GM12891 (cell line): ENCODE measurements around the gene MMP8.

Experiments
- PAX5 ChIP-seq: IDR thresholded peaks from 2 replicates; pipeline ENCODE4 v1.6.1; 2011; ENCODE audit warnings: low read length, moderate library complexity, mild to moderate bottlenecking; ENCODE audit not compliant: insufficient read depth, severe bottlenecking
- POLR2A ChIP-seq: IDR thresholded peaks from 2 replicates; pipeline ENCODE4 v1.6.1; 2011; ENCODE audit warnings: low read depth, low read length, control low read depth
- POLR2AphosphoS5 ChIP-seq: IDR thresholded peaks from 2 replicates; pipeline ENCODE4 v1.6.1; 2011; ENCODE audit warnings: low read depth, low read length, control low read depth
- POU2F2 ChIP-seq: IDR thresholded peaks from 2 replicates; pipeline ENCODE4 v1.6.1; 2011; ENCODE audit warnings: low read depth, mild to moderate bottlenecking, control low read depth, low read length, moderate library complexity
- SPI1 ChIP-seq: IDR thresholded peaks from 2 replicates; pipeline ENCODE4 v1.6.1; 2011; ENCODE audit warnings: low read depth, low read length, control low read depth
- TAF1 ChIP-seq: IDR thresholded peaks from 2 replicates; pipeline ENCODE4 v1.6.1; 2011; ENCODE audit warnings: low read depth, low read length, control low read depth

- TF ChIP-seq POLR2AphosphoS5: no peak
- no peak for TF ChIP-seq POLR2A
- no peak for TF ChIP-seq SPI1
- TF ChIP-seq PAX5: no peak
- TF ChIP-seq TAF1: no peak
- TF ChIP-seq POU2F2: no peak
Observed at GRCh38 chr11:102709201-102709945, 15.4 kb downstream of the MMP8 start.
